ENCODE results near the gene DNAH10. TPM values are rescaled to one million over a fixed set of nuclear protein-coding genes. Genes with fewer than 3 reads are reported as not detected.

DNAH10 gene
- total RNA-seq, 1 donor from 2014 or later, result 0.54 TPM

GRCh38 chr12:123749355-123749754 is 12.7 kb upstream of the DNAH10 start:
- Histone ChIP-seq H4K20me1 (ENCODE audit: insufficient read depth, low read length) (peaks cover 8% of the 10 kb centered on the region), H3K9ac (ENCODE audit: low read length) (no peak overlapping the region), H2AFZ (ENCODE audit: low read depth, low read length) (no peak overlapping the region), H3K4me1 (ENCODE audit: insufficient read depth, low read length) (peaks cover 6% of the 10 kb centered on the region), H3K4me2 (ENCODE audit: low read length) (no peak overlapping the region), H3K4me3 (ENCODE audit: insufficient read depth, low read depth, low read length) (no peak overlapping the region), H3K9me3 (ENCODE audit: insufficient read depth, low read depth, low read length) (no peaks in the 10 kb centered on the region), H3K27me3 (ENCODE audit: insufficient read depth, low read length) (no peaks in the 10 kb centered on the region), H3K27ac (ENCODE audit: low read depth, low read length) (no peak overlapping the region), H3K79me2 (ENCODE audit: insufficient read depth, low read length) (no peaks in the 10 kb centered on the region), H3K36me3 (ENCODE audit: insufficient read depth, low read length) (peaks cover 17% of the 10 kb centered on the region)
- no peak for TF ChIP-seq EZH2 (IDR thresholded peaks at IDR 0.05; ENCODE audit: insufficient read depth, low read length)
- TF ChIP-seq, protein P1, sequence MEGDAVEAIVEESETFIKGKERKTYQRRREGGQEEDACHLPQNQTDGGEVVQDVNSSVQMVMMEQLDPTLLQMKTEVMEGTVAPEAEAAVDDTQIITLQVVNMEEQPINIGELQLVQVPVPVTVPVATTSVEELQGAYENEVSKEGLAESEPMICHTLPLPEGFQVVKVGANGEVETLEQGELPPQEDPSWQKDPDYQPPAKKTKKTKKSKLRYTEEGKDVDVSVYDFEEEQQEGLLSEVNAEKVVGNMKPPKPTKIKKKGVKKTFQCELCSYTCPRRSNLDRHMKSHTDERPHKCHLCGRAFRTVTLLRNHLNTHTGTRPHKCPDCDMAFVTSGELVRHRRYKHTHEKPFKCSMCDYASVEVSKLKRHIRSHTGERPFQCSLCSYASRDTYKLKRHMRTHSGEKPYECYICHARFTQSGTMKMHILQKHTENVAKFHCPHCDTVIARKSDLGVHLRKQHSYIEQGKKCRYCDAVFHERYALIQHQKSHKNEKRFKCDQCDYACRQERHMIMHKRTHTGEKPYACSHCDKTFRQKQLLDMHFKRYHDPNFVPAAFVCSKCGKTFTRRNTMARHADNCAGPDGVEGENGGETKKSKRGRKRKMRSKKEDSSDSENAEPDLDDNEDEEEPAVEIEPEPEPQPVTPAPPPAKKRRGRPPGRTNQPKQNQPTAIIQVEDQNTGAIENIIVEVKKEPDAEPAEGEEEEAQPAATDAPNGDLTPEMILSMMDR (IDR thresholded peaks at IDR 0.05; ENCODE audit: insufficient read depth, low read depth, low read length), result no peak
- Mint-ChIP-seq H3K9me3 (ENCODE audit: unreplicated experiment) (no peaks in the 10 kb centered on the region), H3K4me1 (ENCODE audit: low read depth, unreplicated experiment) (peaks cover 2% of the 10 kb centered on the region), H3K27ac (ENCODE audit: unreplicated experiment) (no peak overlapping the region), H3K27me3 (ENCODE audit: low read depth, unreplicated experiment) (no peaks in the 10 kb centered on the region), H3K4me3 (ENCODE audit: unreplicated experiment) (no peak overlapping the region), H3K36me3 (ENCODE audit: low read depth, unreplicated experiment) (peaks cover 12% of the 10 kb centered on the region)
- DNase-seq (ENCODE audit: low read depth), result no peak
- FAIRE-seq, result peak; percentile 13

DNA sequence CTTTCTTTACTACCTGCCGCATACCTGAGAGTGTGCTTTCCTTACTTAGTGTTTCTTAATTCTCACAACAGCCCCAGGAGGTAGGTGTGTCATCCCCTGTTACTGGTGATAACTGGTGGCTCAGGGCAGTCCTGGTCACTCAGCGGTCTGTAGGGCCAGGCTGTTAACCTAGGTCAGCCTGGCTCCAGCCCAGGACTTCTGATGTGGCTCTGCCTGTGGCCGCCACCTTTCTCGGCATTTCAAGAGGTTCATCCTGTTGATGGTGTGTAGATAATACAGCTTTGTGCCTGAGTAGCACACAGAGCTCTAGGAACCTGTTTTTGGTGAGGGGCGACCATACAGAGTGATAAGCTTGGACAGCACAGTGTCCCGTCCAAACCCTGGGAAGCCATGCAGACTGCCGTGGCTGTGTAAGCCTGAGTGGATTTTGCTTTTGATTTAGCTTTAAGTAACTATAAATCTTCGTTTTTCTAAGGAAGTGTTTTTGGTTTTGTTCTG is 11.9 kb upstream of the DNAH10 start:
- no peaks in the 10 kb centered on the region for H3K9me3 ChIP-seq (ENCODE audit: insufficient read depth, low read depth, low read length)
- H3K4me3 ChIP-seq (ENCODE audit: insufficient read depth, low read depth, low read length), result no peak overlapping the region
- H3K9me3 Mint-ChIP-seq (ENCODE audit: unreplicated experiment), result no peaks in the 10 kb centered on the region
- H3K4me1 ChIP-seq (ENCODE audit: insufficient read depth, low read length), result peaks cover 6% of the 10 kb centered on the region
- peaks cover 5% of the 10 kb centered on the region for H4K20me1 ChIP-seq (ENCODE audit: insufficient read depth, low read length)
- no peak overlapping the region for H3K9ac ChIP-seq (ENCODE audit: low read length)
- no peaks in the 10 kb centered on the region for H3K27me3 ChIP-seq (ENCODE audit: insufficient read depth, low read length)
- H3K4me3 Mint-ChIP-seq (ENCODE audit: unreplicated experiment), result no peak overlapping the region
- no peak overlapping the region for H3K27ac ChIP-seq (ENCODE audit: low read depth, low read length)
- H3K27ac Mint-ChIP-seq (ENCODE audit: unreplicated experiment), result no peak overlapping the region
- H3K36me3 Mint-ChIP-seq (ENCODE audit: low read depth, unreplicated experiment), result peaks cover 12% of the 10 kb centered on the region
- DNase-seq (ENCODE audit: low read depth) (no peak), FAIRE-seq (no peak)
- H3K27me3 Mint-ChIP-seq (ENCODE audit: low read depth, unreplicated experiment), result no peaks in the 10 kb centered on the region
- H3K79me2 ChIP-seq (ENCODE audit: insufficient read depth, low read length), result no peaks in the 10 kb centered on the region
- H3K36me3 ChIP-seq (ENCODE audit: insufficient read depth, low read length), result peaks cover 18% of the 10 kb centered on the region
- H3K4me2 ChIP-seq (ENCODE audit: low read length), result no peak overlapping the region
- H2AFZ ChIP-seq (ENCODE audit: low read depth, low read length), result no peak overlapping the region
- no peak for TF ChIP-seq EZH2 (IDR thresholded peaks at IDR 0.05; ENCODE audit: insufficient read depth, low read length)
- TF ChIP-seq, protein P1 (IDR thresholded peaks at IDR 0.05; ENCODE audit: insufficient read depth, low read depth, low read length), result no peak
- peaks cover 2% of the 10 kb centered on the region for H3K4me1 Mint-ChIP-seq (ENCODE audit: low read depth, unreplicated experiment)

GRCh38 chr12:123752046-123752445 is 10.1 kb upstream of the DNAH10 start:
- no peaks in the 10 kb centered on the region for H3K9me3 Mint-ChIP-seq (ENCODE audit: unreplicated experiment)
- TF ChIP-seq EZH2 (IDR thresholded peaks at IDR 0.05; ENCODE audit: insufficient read depth, low read length), result no peak
- TF ChIP-seq, protein P1 (IDR thresholded peaks at IDR 0.05; ENCODE audit: insufficient read depth, low read depth, low read length), result no peak
- H3K4me3 Mint-ChIP-seq (ENCODE audit: unreplicated experiment), result no peak overlapping the region
- H3K4me2 ChIP-seq (ENCODE audit: low read length), result no peak overlapping the region
- FAIRE-seq, result no peak
- peaks cover 22% of the 10 kb centered on the region for H3K36me3 ChIP-seq (ENCODE audit: insufficient read depth, low read length)
- peaks cover 12% of the 10 kb centered on the region for H3K36me3 Mint-ChIP-seq (ENCODE audit: low read depth, unreplicated experiment)
- H2AFZ ChIP-seq (ENCODE audit: low read depth, low read length), result no peak overlapping the region
- H3K9ac ChIP-seq (ENCODE audit: low read length), result no peak overlapping the region
- H3K27ac Mint-ChIP-seq (ENCODE audit: unreplicated experiment), result no peak overlapping the region
- peaks cover 5% of the 10 kb centered on the region for H4K20me1 ChIP-seq (ENCODE audit: insufficient read depth, low read length)
- peaks cover 6% of the 10 kb centered on the region for H3K4me1 ChIP-seq (ENCODE audit: insufficient read depth, low read length)
- H3K27me3 Mint-ChIP-seq (ENCODE audit: low read depth, unreplicated experiment), result no peaks in the 10 kb centered on the region
- no peaks in the 10 kb centered on the region for H3K27me3 ChIP-seq (ENCODE audit: insufficient read depth, low read length)
- H3K9me3 ChIP-seq (ENCODE audit: insufficient read depth, low read depth, low read length), result no peaks in the 10 kb centered on the region
- H3K27ac ChIP-seq (ENCODE audit: low read depth, low read length), result no peak overlapping the region
- peaks cover 2% of the 10 kb centered on the region for H3K4me1 Mint-ChIP-seq (ENCODE audit: low read depth, unreplicated experiment)
- DNase-seq (ENCODE audit: low read depth), result no peak
- H3K79me2 ChIP-seq (ENCODE audit: insufficient read depth, low read length), result no peaks in the 10 kb centered on the region
- H3K4me3 ChIP-seq (ENCODE audit: insufficient read depth, low read depth, low read length), result no peak overlapping the region

Data from astrocyte (in vitro differentiated cells and primary cell).